ENCODE results near the gene RCC1. TPM values are rescaled to one million over a fixed set of nuclear protein-coding genes. Genes with fewer than 3 reads are reported as not detected.

RCC1 gene
- total RNA-seq, 1 donor from 2014 or later = 23.7 TPM

DNA sequence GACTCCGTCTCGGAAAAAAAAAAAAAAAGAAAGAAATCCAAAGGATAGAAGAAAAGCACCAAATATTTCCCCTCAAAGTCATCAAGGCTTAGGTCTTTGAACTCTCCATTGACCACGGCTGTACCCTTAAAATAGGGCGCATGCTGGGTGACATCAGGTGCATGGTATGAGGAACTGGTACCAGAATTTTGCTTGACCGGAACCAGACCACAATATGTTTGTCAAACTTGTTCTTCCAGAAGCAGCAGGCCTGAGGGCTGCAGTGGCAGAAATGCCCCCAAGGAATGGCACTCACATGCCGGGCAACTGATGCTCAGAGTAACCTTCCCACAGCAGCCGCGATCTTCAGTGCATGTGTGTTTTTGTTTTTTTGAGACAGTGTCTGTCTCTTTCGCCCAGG, 21.0 kb downstream of the RCC1 start:
- Mint-ChIP-seq H3K4me1 (ENCODE audit: low read depth, unreplicated experiment) (peaks cover 3% of the 10 kb centered on the region), H3K4me3 (ENCODE audit: unreplicated experiment) (peak overlapping the region; percentile 40), H3K9me3 (ENCODE audit: unreplicated experiment) (no peaks in the 10 kb centered on the region), H3K27me3 (ENCODE audit: low read depth, unreplicated experiment) (no peaks in the 10 kb centered on the region), H3K27ac (ENCODE audit: unreplicated experiment) (no peak overlapping the region), H3K36me3 (ENCODE audit: low read depth, unreplicated experiment) (peaks cover 12% of the 10 kb centered on the region)
- Histone ChIP-seq H4K20me1 (ENCODE audit: insufficient read depth, low read length) (peaks cover 29% of the 10 kb centered on the region), H3K9me3 (ENCODE audit: insufficient read depth, low read depth, low read length) (no peaks in the 10 kb centered on the region), H3K9ac (ENCODE audit: low read length) (peak overlapping the region; percentile 17), H3K36me3 (ENCODE audit: insufficient read depth, low read length) (peaks cover 10% of the 10 kb centered on the region), H3K79me2 (ENCODE audit: insufficient read depth, low read length) (peaks cover 70% of the 10 kb centered on the region), H3K4me3 (ENCODE audit: insufficient read depth, low read depth, low read length) (no peak overlapping the region), H3K27ac (ENCODE audit: low read depth, low read length) (peak overlapping the region; percentile 32), H2AFZ (ENCODE audit: low read depth, low read length) (no peak overlapping the region), H3K4me1 (ENCODE audit: insufficient read depth, low read length) (no peaks in the 10 kb centered on the region), H3K4me2 (ENCODE audit: low read length) (peak overlapping the region; percentile 25), H3K27me3 (ENCODE audit: insufficient read depth, low read length) (no peaks in the 10 kb centered on the region)
- TF ChIP-seq, protein P1, sequence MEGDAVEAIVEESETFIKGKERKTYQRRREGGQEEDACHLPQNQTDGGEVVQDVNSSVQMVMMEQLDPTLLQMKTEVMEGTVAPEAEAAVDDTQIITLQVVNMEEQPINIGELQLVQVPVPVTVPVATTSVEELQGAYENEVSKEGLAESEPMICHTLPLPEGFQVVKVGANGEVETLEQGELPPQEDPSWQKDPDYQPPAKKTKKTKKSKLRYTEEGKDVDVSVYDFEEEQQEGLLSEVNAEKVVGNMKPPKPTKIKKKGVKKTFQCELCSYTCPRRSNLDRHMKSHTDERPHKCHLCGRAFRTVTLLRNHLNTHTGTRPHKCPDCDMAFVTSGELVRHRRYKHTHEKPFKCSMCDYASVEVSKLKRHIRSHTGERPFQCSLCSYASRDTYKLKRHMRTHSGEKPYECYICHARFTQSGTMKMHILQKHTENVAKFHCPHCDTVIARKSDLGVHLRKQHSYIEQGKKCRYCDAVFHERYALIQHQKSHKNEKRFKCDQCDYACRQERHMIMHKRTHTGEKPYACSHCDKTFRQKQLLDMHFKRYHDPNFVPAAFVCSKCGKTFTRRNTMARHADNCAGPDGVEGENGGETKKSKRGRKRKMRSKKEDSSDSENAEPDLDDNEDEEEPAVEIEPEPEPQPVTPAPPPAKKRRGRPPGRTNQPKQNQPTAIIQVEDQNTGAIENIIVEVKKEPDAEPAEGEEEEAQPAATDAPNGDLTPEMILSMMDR (IDR thresholded peaks at IDR 0.05; ENCODE audit: insufficient read depth, low read depth, low read length) = no peak
- FAIRE-seq (no peak), DNase-seq (ENCODE audit: low read depth) (peak; percentile 36)

DNA sequence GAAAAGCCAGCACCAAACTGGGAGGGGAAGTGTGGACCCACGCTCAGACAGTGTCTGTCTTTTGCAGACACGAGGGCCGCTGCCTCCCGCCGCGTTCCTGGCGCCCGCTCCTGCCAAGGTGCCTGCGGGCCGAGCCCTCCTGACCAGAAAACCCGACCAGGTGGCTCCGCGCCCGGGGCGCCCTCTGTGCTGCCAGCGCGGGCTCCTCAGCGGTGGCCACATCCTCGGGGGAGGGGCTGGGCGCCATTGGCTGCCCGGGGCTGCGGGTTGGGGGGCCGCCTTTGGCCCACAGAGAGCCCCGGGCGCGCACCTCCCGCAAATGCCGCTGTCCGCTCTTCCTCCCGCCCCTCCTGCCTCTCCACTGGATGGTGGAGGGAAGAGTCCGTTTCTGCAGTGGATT, 24.6 kb downstream of the RCC1 start:
- Mint-ChIP-seq H3K27ac (ENCODE audit: unreplicated experiment) (no peak overlapping the region), H3K36me3 (ENCODE audit: low read depth, unreplicated experiment) (peaks cover 16% of the 10 kb centered on the region)
- TF ChIP-seq, protein P1 (IDR thresholded peaks at IDR 0.05; ENCODE audit: insufficient read depth, low read depth, low read length) = no peak

DNA sequence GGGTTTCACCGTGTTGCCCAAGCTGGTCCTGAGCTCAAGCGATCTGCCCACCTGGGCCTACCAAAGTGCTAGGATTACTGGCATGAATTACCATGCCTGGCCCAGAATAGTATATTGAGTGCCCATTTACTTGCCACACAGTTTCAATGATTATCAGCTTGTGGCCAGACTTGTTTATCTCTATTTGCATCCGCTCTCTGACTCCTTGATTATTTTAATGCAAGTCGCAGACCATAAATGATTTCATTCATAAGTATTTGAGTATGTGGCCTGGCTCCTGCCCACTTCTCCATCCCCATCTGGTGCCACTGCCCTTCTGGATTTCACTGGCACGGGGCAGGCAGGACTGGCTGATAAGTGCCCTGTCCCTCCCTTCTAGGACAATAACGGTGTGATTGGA, 28.8 kb downstream of the RCC1 start:
- no peak for FAIRE-seq
- TF ChIP-seq, protein P1 (IDR thresholded peaks at IDR 0.05; ENCODE audit: insufficient read depth, low read depth, low read length) = no peak
- no peak for TF ChIP-seq EZH2 (IDR thresholded peaks at IDR 0.05; ENCODE audit: insufficient read depth, low read length)
- Histone ChIP-seq H3K4me3 (ENCODE audit: insufficient read depth, low read depth, low read length) (no peak overlapping the region), H3K27me3 (ENCODE audit: insufficient read depth, low read length) (no peaks in the 10 kb centered on the region), H3K27ac (ENCODE audit: low read depth, low read length) (no peak overlapping the region), H4K20me1 (ENCODE audit: insufficient read depth, low read length) (peaks cover 3% of the 10 kb centered on the region), H3K36me3 (ENCODE audit: insufficient read depth, low read length) (peaks cover 25% of the 10 kb centered on the region), H3K79me2 (ENCODE audit: insufficient read depth, low read length) (peaks cover 6% of the 10 kb centered on the region), H3K4me2 (ENCODE audit: low read length) (no peak overlapping the region), H3K4me1 (ENCODE audit: insufficient read depth, low read length) (no peaks in the 10 kb centered on the region), H3K9ac (ENCODE audit: low read length) (no peak overlapping the region), H3K9me3 (ENCODE audit: insufficient read depth, low read depth, low read length) (no peaks in the 10 kb centered on the region), H2AFZ (ENCODE audit: low read depth, low read length) (no peak overlapping the region)
- H3K27me3 Mint-ChIP-seq (ENCODE audit: low read depth, unreplicated experiment) = no peaks in the 10 kb centered on the region
- no peaks in the 10 kb centered on the region for H3K9me3 Mint-ChIP-seq (ENCODE audit: unreplicated experiment)
- H3K36me3 Mint-ChIP-seq (ENCODE audit: low read depth, unreplicated experiment) = peaks cover 24% of the 10 kb centered on the region
- H3K27ac Mint-ChIP-seq (ENCODE audit: unreplicated experiment) = no peak overlapping the region
- H3K4me1 Mint-ChIP-seq (ENCODE audit: low read depth, unreplicated experiment) = no peaks in the 10 kb centered on the region
- no peak overlapping the region for H3K4me3 Mint-ChIP-seq (ENCODE audit: unreplicated experiment)
- no peak for DNase-seq (ENCODE audit: low read depth)

More for the DNA sequence above, 24.6 kb downstream of the RCC1 start:
- Histone ChIP-seq H3K9ac (ENCODE audit: low read length) (no peak overlapping the region), H3K4me1 (ENCODE audit: insufficient read depth, low read length) (no peaks in the 10 kb centered on the region), H3K27me3 (ENCODE audit: insufficient read depth, low read length) (no peaks in the 10 kb centered on the region), H3K27ac (ENCODE audit: low read depth, low read length) (no peak overlapping the region), H3K4me2 (ENCODE audit: low read length) (no peak overlapping the region), H4K20me1 (ENCODE audit: insufficient read depth, low read length) (peaks cover 12% of the 10 kb centered on the region), H3K36me3 (ENCODE audit: insufficient read depth, low read length) (peaks cover 16% of the 10 kb centered on the region), H3K9me3 (ENCODE audit: insufficient read depth, low read depth, low read length) (no peaks in the 10 kb centered on the region), H2AFZ (ENCODE audit: low read depth, low read length) (no peak overlapping the region), H3K4me3 (ENCODE audit: insufficient read depth, low read depth, low read length) (no peak overlapping the region), H3K79me2 (ENCODE audit: insufficient read depth, low read length) (peaks cover 39% of the 10 kb centered on the region)
- Mint-ChIP-seq H3K27me3 (ENCODE audit: low read depth, unreplicated experiment) (no peaks in the 10 kb centered on the region), H3K4me1 (ENCODE audit: low read depth, unreplicated experiment) (peaks cover 3% of the 10 kb centered on the region), H3K4me3 (ENCODE audit: unreplicated experiment) (no peak overlapping the region), H3K9me3 (ENCODE audit: unreplicated experiment) (no peaks in the 10 kb centered on the region)
- FAIRE-seq (no peak), DNase-seq (ENCODE audit: low read depth) (no peak)
